Ishikawa (cell line): ENCODE data around the gene CFAP45.

Experiments used
- FOXM1 ChIP-seq: IDR thresholded peaks from 2 replicates; pipeline ENCODE4 v1.6.1; 2012; ENCODE audit warnings: low read depth, borderline replicate concordance
- NFIC ChIP-seq: IDR thresholded peaks from 2 replicates; pipeline ENCODE4 v1.6.1; 2012

- no peak for TF ChIP-seq FOXM1
- TF ChIP-seq NFIC, result no peak
Observed at GRCh38 chr1:159920202-159920601, 20.2 kb upstream of the CFAP45 start.
